Neural progenitor cell (in vitro differentiated cells): ENCODE data around the gene CSNK2A1.

Source experiments
- CTCF ChIP-seq: fragments of 200-600 bp; sonication (generic); IDR thresholded peaks from 2 replicates; pipeline ENCODE4 v1.5.1; 2017; ENCODE audit warnings: antibody characterized with exemption, mild to moderate bottlenecking
- EZH2 ChIP-seq: fragments of 200-600 bp; sonication (generic); IDR thresholded peaks from 2 replicates; pipeline ENCODE4 v1.6.1; 2017; ENCODE audit warnings: antibody characterized with exemption, mild to moderate bottlenecking, moderate library complexity
- EZH2phosphoT487 ChIP-seq: fragments of 200-600 bp; sonication (generic); IDR thresholded peaks from 2 replicates; pipeline ENCODE4 v1.6.1; 2017; ENCODE audit warnings: antibody characterized with exemption

- TF ChIP-seq EZH2 (no peak), CTCF (no peak), EZH2phosphoT487 (no peak)
Measured at GRCh38 chr20:558117-558516, 14.5 kb upstream of the CSNK2A1 start.
